HepG2 (cell line): ENCODE data around the gene COPS7A. TPM values are rescaled to one million over a fixed set of nuclear protein-coding genes. Genes with fewer than 3 reads are reported as not detected.

ENCODE experiments used
- ATAC-seq: fragments of 200-7000 bp; cut with Tn5 transposase; 3 replicates; pipeline ENCODE4 v1.9.1; 2020; ENCODE audit warnings: mild to moderate bottlenecking, moderate library complexity
- BruUV-seq: library from RNA; stranded (reverse); fragments of 400-500 nt; replicated peaks from 2 replicates; lab custom pipeline; 2021; lab: Mats Ljungman, UMichigan
- CTCF ChIA-PET: fragments of 300-600 bp; formaldehyde crosslinking; extraction: SDS; loops from one replicate; lab custom pipeline; 2021; ENCODE audit warnings: low total read pairs, inconsistent platforms, low intra/inter-chr PET ratio; lab: Yijun Ruan, JAX
- POLR2A ChIA-PET: fragments of 350-600 bp; sonication (Branson Sonifier 250); formaldehyde crosslinking; loops from one replicate; lab custom pipeline; 2020; ENCODE audit warnings: antibody characterized with exemption, inconsistent platforms; lab: Yijun Ruan, JAX
- DNase-seq: peaks from one replicate; pipeline ENCODE4 v3.0.0-alpha.2; 2015; ENCODE audit warnings: low spot score
- FAIRE-seq: peaks from 3 replicates; lab custom pipeline; 2011; peaks lifted over from hg19 to GRCh38; lab: Jason Lieb, UNC
- H2AFZ ChIP-seq: one replicate; pipeline ENCODE4 v1.6.1; 2011; ENCODE audit warnings: low read length, inconsistent platforms
- H3K27ac ChIP-seq: fragments of 300-600 bp; 3 replicates; pipeline ENCODE4 v1.8.0; 2011; ENCODE audit warnings: mixed run types, mild to moderate bottlenecking, mixed read lengths, low read length, inconsistent platforms; ENCODE audit not compliant: insufficient read depth; ENCODE audit errors: extremely low read length
- H3K27me3 ChIP-seq, 2 experiments: fragments of 200-600 bp in 1 of 2; 2 replicates in 1 of 2; 3 replicates in 1 of 2; pipeline versions ENCODE4 v1.6.0 to v1.8.0; 2011; ENCODE audit warnings: low read length in 2 of 2, mild to moderate bottlenecking in 2 of 2, moderate library complexity in 2 of 2, inconsistent platforms in 1 of 2; ENCODE audit not compliant: insufficient read depth in 2 of 2, control insufficient read depth in 1 of 2
- H3K36me3 ChIP-seq, 2 experiments: fragments of 200-600 bp in 1 of 2; replicated peaks in 1 of 2; 2 replicates in 1 of 2; 3 replicates in 1 of 2; pipeline versions ENCODE4 v1.5.1 to v1.8.0; 2011; ENCODE audit warnings: low read length in 2 of 2, inconsistent platforms in 1 of 2; ENCODE audit not compliant: insufficient read depth in 2 of 2, control insufficient read depth in 1 of 2
- H3K4me1 ChIP-seq: 2 replicates; pipeline ENCODE4 v1.5.1; 2012; ENCODE audit warnings: low read length, inconsistent platforms; ENCODE audit not compliant: insufficient read depth
- H3K4me2 ChIP-seq: 2 replicates; pipeline ENCODE4 v1.6.0; 2011; ENCODE audit warnings: low read depth, low read length, inconsistent platforms
- H3K4me3 ChIP-seq, 3 experiments: fragments of 200-600 bp in 1 of 3; sonication (generic), shearing (Covaris generic) in 1 of 3; replicated peaks in 1 of 3; 2 replicates each; pipeline ENCODE4 v1.5.1; 2011 to 2016; ENCODE audit warnings: low read length in 3 of 3, inconsistent platforms in 2 of 3, low read depth in 2 of 3, mild to moderate bottlenecking in 2 of 3, control low read depth in 1 of 3, mixed read lengths in 1 of 3; ENCODE audit not compliant: insufficient read depth in 1 of 3
- H3K79me2 ChIP-seq: one replicate; pipeline ENCODE4 v1.6.1; 2011; ENCODE audit warnings: low read length, inconsistent platforms; ENCODE audit not compliant: insufficient read depth
- H3K9ac ChIP-seq: 2 replicates; pipeline ENCODE4 v1.6.0; 2011; ENCODE audit warnings: mild to moderate bottlenecking, low read depth, low read length, inconsistent platforms; ENCODE audit not compliant: insufficient read depth
- H3K9me3 ChIP-seq: 2 replicates; pipeline ENCODE4 v1.5.1; 2012; ENCODE audit warnings: mild to moderate bottlenecking, low read length
- H4K20me1 ChIP-seq: 2 replicates; pipeline ENCODE4 v1.6.0; 2011; ENCODE audit warnings: inconsistent platforms, mild to moderate bottlenecking, low read length, moderate library complexity; ENCODE audit not compliant: insufficient read depth
- ERF ChIP-seq: IDR thresholded peaks from 2 replicates; pipeline ENCODE4 v1.6.1; 2018; ENCODE audit warnings: missing biosample characterization, missing genetic modification reagents
- GATA4 ChIP-seq: sonication (generic); IDR thresholded peaks from 2 replicates; pipeline ENCODE4 v1.6.1; 2016; ENCODE audit warnings: antibody characterized with exemption, low read depth, borderline replicate concordance
- HIVEP1 ChIP-seq: sonication (generic); formaldehyde crosslinking; IDR thresholded peaks from 2 replicates; pipeline ENCODE4 v1.4.0; 2020; ENCODE audit warnings: mild to moderate bottlenecking, missing genetic modification reagents
- HOXA7 ChIP-seq: sonication (generic); formaldehyde crosslinking; IDR thresholded peaks from 2 replicates; pipeline ENCODE4 v1.8.1; 2022; ENCODE audit warnings: mild to moderate bottlenecking, missing genetic modification reagents, moderate library complexity
- PBX3 ChIP-seq: sonication (generic); formaldehyde crosslinking; IDR thresholded peaks from 2 replicates; pipeline ENCODE4 v1.8.1; 2023; ENCODE audit warnings: missing genetic modification reagents, inconsistent platforms, borderline replicate concordance
- PHF5A ChIP-seq: IDR thresholded peaks from one replicate; pipeline ENCODE4 v1.6.1; 2018; ENCODE audit warnings: low read depth, missing genetic modification reagents; ENCODE audit not compliant: unreplicated experiment
- RBM22 ChIP-seq: fragments of 200-400 bp; formaldehyde crosslinking; optimal IDR thresholded peaks from 2 replicates; pipeline ENCODE3; 2017; ENCODE audit warnings: mild to moderate bottlenecking, low read length, moderate library complexity
- SIN3A ChIP-seq: IDR thresholded peaks from 2 replicates; pipeline ENCODE4 v1.6.1; 2011; ENCODE audit warnings: low read depth, mild to moderate bottlenecking, control low read depth, low read length, borderline replicate concordance
- ZEB1 ChIP-seq: IDR thresholded peaks from 2 replicates; pipeline ENCODE4 v1.6.1; 2012; ENCODE audit warnings: mild to moderate bottlenecking, low read depth, inconsistent platforms; ENCODE audit not compliant: insufficient replicate concordance
- ZNF296 ChIP-seq: sonication (generic); formaldehyde crosslinking; conservative IDR thresholded peaks from 2 replicates; pipeline ENCODE4 v1.5.0; 2020; ENCODE audit warnings: mild to moderate bottlenecking, missing genetic modification reagents
- ZNF816 ChIP-seq: sonication (generic); formaldehyde crosslinking; IDR thresholded peaks from 2 replicates; pipeline ENCODE4 v1.8.0; 2022; ENCODE audit warnings: missing genetic modification reagents, mild to moderate bottlenecking, borderline replicate concordance
- WGBS: methylation state at CpG from one replicate; pipeline ENCODE4 v1.1.6; 2017; ENCODE audit warnings: low lambda C conversion rate; 5-methylcytosine and 5-hydroxymethylcytosine counted together
- in situ Hi-C: cut with HindIII; loops from 2 replicates; pipeline ENCODE4 v1.10.0; 2017; ENCODE audit warnings: low pct_unique_long_range_greater_than_20kb; ENCODE audit not compliant: extremely low pct_ligation_motif_present
- intact Hi-C: fragments of 100-400 bp; cut with micrococcal nuclease; formaldehyde crosslinking; loops from one replicate; pipeline ENCODE4 v1.10.0; 2022; ENCODE audit not compliant: unreplicated experiment
- polyA plus RNA-seq, 8 experiments: library from polyadenylated mRNA; depleted of rRNA in 3 of 8; stranded (reverse) in 7 of 8; unstranded in 1 of 8; fragments of >200 nt; fragmentation: Illumina TruSeq in 4 of 8; extraction: Trizol in 4 of 8; gene quantifications; 2 replicates each; pipeline versions ENCODE4 v1.2.1 to v1.2.3, GENCODE V29; 2011 to 2016; ENCODE audit warnings: low read depth in 4 of 8, missing spikeins in 1 of 8, mixed read lengths in 1 of 8; ENCODE audit not compliant: insufficient read depth in 1 of 8
- total RNA-seq, 5 experiments: library from RNA; depleted of rRNA; stranded (reverse); fragments of >200 nt; fragmentation: Illumina TruSeq; extraction: Trizol; gene quantifications; 2 replicates each; pipeline ENCODE4 v1.2.3, GENCODE V29; 2016; ENCODE audit warnings: low read depth in 1 of 5
- TF ChIP-seq, protein P1 (sequence below): sonication (generic); formaldehyde crosslinking; IDR thresholded peaks from 2 replicates; pipeline ENCODE4 v1.5.0; 2020; ENCODE audit warnings: missing genetic modification reagents

COPS7A gene
- total and polyA plus RNA-seq, 2 of the 13 experiments (the other 11 are each of a cell fraction or from before 2014, with no cell fraction given), result 40.0 to 73.6 TPM

DNA sequence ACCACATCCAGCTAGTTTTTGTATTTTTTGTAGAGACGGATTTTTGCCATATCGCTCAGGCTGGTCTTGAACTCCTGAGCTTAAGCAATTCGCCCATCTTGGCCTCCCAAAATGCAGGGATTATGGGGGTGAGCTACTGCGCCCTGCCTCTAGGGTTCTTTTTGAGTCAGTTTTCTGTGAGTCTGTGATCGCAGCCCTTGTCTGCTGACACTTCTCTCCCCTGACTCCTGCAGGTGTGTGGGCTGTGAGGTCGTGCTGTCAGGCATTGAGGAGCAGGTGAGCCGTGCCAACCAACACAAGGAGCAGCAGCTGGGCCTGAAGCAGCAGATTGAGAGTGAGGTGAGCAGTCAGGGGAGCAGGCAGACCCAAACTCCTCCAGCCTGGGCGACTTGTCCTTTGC is 6.3 kb downstream of the COPS7A start (continued):
- TF ChIP-seq SIN3A, result no peak
- TF ChIP-seq ERF (CRISPR knock-in tag), result no peak
- no peak for TF ChIP-seq PBX3 (CRISPR knock-in tag)

DNA sequence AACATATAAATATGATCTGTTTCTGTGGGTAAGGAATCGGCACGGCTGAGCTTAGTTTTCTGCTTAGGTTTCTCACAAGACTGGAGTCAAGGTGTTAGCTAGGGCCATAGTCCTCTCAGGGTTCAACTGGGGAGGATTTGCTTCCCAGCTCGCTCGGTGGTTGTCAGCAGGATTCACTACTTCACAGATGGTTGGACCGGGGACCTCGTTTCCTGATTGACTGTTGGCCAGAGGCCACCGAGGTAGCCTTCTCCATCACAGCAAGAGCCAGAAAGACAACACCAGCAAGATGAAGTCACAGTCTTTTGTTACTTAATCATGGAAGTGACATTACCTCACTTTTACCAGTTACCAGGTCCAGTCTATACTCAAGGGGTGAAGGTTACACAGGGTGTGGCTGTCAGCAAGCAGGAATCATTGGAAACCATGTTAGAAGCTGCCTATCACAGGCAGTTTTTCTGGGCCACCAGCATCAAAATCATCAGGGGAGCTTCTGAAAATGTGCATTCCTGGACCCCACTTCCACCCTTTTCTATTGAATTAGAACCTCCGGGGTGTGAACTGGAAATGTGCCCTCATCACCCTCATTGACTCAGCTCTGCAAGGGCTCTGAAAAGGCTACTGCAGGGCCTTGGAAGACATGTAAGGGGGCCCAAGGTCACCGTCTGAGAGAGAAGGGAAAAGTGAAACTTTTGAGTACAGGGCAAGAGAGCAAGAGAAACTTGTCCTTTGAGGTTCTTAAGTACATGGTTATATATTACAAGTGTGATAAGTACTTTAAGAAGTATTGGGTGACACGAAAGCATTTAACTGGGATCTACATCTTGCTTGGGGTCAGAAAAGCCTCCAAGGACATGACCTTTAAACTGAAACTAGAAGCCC is 10.9 kb downstream of the COPS7A start:
- 94% methylated on average over 10 of the region's 10 CpGs for WGBS
- Histone ChIP-seq H3K36me3 (peaks cover 12 to 17% of the 10 kb centered on the region in 2 experiments; a peak in 4 of 5 replicates), H4K20me1 (no peaks in the 10 kb centered on the region), H3K4me1 (peaks cover 11% of the 10 kb centered on the region), H2AFZ (no peak overlapping the region), H3K9me3 (no peaks in the 10 kb centered on the region), H3K79me2 (no peaks in the 10 kb centered on the region), H3K4me3 (no peak overlapping the region), H3K9ac (no peak overlapping the region), H3K27me3 (no peaks in the 10 kb centered on the region), H3K27ac (no peak overlapping the region), H3K4me2 (no peak overlapping the region)
- no TSS peak for BruUV-seq
- ATAC-seq (no peak), FAIRE-seq (no peak), DNase-seq (no peak)
- ChIA-PET CTCF (interaction anchor here (0.9 to 2.4 kb wide), 5 partner anchors 19 to 118 kb away, joined by 3 to 24 read pairs (median 6); no protein-coding TSS in a partner anchor), POLR2A (interaction anchor here (2.6 kb wide), 1 partner anchor 11 kb away, joined by 10 read pairs; the partner anchor contains the start of gene COPS7A)
- in situ Hi-C loops, result no loop called here
- intact Hi-C loops, result loop anchor here (1.0 to 2.0 kb wide), 4 partner anchors 18 to 95 kb away; partner anchors contain the start of gene MLF2
- TF ChIP-seq HOXA7 (CRISPR knock-in tag) (no peak), ZNF296 (CRISPR knock-in tag) (no peak), RBM22 (no peak), ZNF816 (CRISPR knock-in tag) (no peak), HIVEP1 (no peak), GATA4 (no peak), ZEB1 (no peak), PHF5A (CRISPR knock-in tag) (no peak)
- TF ChIP-seq, protein P1, sequence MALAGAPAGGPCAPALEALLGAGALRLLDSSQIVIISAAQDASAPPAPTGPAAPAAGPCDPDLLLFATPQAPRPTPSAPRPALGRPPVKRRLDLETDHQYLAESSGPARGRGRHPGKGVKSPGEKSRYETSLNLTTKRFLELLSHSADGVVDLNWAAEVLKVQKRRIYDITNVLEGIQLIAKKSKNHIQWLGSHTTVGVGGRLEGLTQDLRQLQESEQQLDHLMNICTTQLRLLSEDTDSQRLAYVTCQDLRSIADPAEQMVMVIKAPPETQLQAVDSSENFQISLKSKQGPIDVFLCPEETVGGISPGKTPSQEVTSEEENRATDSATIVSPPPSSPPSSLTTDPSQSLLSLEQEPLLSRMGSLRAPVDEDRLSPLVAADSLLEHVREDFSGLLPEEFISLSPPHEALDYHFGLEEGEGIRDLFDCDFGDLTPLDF (CRISPR knock-in tag), result no peak
